ENCODE results near the gene POLR1A. TPM values are rescaled to one million over a fixed set of nuclear protein-coding genes. Genes with fewer than 3 reads are reported as not detected.

POLR1A gene
- total RNA-seq, 2 donors from 2014 or later: 37.9 to 45.5 TPM

GRCh38 chr2:86026744-86027065, 79.0 kb downstream of the POLR1A start:
- H3K27me3 Mint-ChIP-seq (ENCODE audit: insufficient read depth): no peaks in the 10 kb centered on the region
- H3K27ac Mint-ChIP-seq: no peak overlapping the region
- 96 to 98% methylated on average over 5 to 6 of the region's 6 CpGs for WGBS, 2 experiments (ENCODE audit: insufficient coverage in 1 of 2, insufficient read length in 1 of 2)

GRCh38 chr2:86025976-86026743, 79.5 kb downstream of the POLR1A start:
- H3K36me3 Mint-ChIP-seq (ENCODE audit: low read depth): peaks cover 61% of the 10 kb centered on the region
- Histone ChIP-seq H3K9ac (ENCODE audit: extremely low read depth, low read length, poor library complexity, severe bottlenecking) (no peak overlapping the region), H3K9me3 (ENCODE audit: control insufficient read depth, low read length) (no peaks in the 10 kb centered on the region), H3K27ac (ENCODE audit: low read depth, low read length) (no peak overlapping the region), H3K27me3 (ENCODE audit: control insufficient read depth, insufficient read depth, low read length, poor library complexity, severe bottlenecking) (no peaks in the 10 kb centered on the region), H3K4me3 (ENCODE audit: low read length) (no peak overlapping the region), H3K36me3 (ENCODE audit: control insufficient read depth, insufficient read depth, low read length) (peaks cover 61% of the 10 kb centered on the region), H3K4me1 (ENCODE audit: control insufficient read depth, insufficient read depth, low read length) (no peaks in the 10 kb centered on the region)
- TF ChIP-seq CTCF (conservative IDR thresholded peaks at IDR 0.05): no peak
- WGBS, 2 experiments (ENCODE audit: insufficient coverage in 1 of 2, insufficient read length in 1 of 2): 95 to 96% methylated on average over 3 to 8 of the region's 8 CpGs
- H3K4me3 Mint-ChIP-seq: no peak overlapping the region
- H3K27ac Mint-ChIP-seq: no peak overlapping the region
- no peaks in the 10 kb centered on the region for H3K4me1 Mint-ChIP-seq
- no peaks in the 10 kb centered on the region for H3K27me3 Mint-ChIP-seq (ENCODE audit: insufficient read depth)
- no peak for DNase-seq
- no peaks in the 10 kb centered on the region for H3K9me3 Mint-ChIP-seq

More at GRCh38 chr2:86026744-86027065, 79.0 kb downstream of the POLR1A start:
- H3K36me3 Mint-ChIP-seq (ENCODE audit: low read depth): peaks cover 65% of the 10 kb centered on the region
- peaks cover 62% of the 10 kb centered on the region for H3K36me3 ChIP-seq (ENCODE audit: control insufficient read depth, insufficient read depth, low read length)
- no peak for DNase-seq
- no peaks in the 10 kb centered on the region for H3K27me3 ChIP-seq (ENCODE audit: control insufficient read depth, insufficient read depth, low read length, poor library complexity, severe bottlenecking)
- TF ChIP-seq CTCF (conservative IDR thresholded peaks at IDR 0.05): no peak
- H3K4me3 Mint-ChIP-seq: no peak overlapping the region
- H3K4me3 ChIP-seq (ENCODE audit: low read length): no peak overlapping the region
- no peaks in the 10 kb centered on the region for H3K4me1 ChIP-seq (ENCODE audit: control insufficient read depth, insufficient read depth, low read length)
- H3K4me1 Mint-ChIP-seq: no peaks in the 10 kb centered on the region
- no peak overlapping the region for H3K9ac ChIP-seq (ENCODE audit: extremely low read depth, low read length, poor library complexity, severe bottlenecking)
- H3K9me3 ChIP-seq (ENCODE audit: control insufficient read depth, low read length): no peaks in the 10 kb centered on the region
- no peaks in the 10 kb centered on the region for H3K9me3 Mint-ChIP-seq
- no peak overlapping the region for H3K27ac ChIP-seq (ENCODE audit: low read depth, low read length)

- H3K36me3 Mint-ChIP-seq (ENCODE audit: low read depth): peaks cover 52% of the 10 kb centered on the region
- H3K9me3 Mint-ChIP-seq: no peaks in the 10 kb centered on the region
- no peak overlapping the region for H3K27ac Mint-ChIP-seq
- TF ChIP-seq CTCF (conservative IDR thresholded peaks at IDR 0.05): peak; percentile 55
- Histone ChIP-seq H3K9me3 (ENCODE audit: control insufficient read depth, low read length) (no peaks in the 10 kb centered on the region), H3K27me3 (ENCODE audit: control insufficient read depth, insufficient read depth, low read length, poor library complexity, severe bottlenecking) (no peaks in the 10 kb centered on the region), H3K9ac (ENCODE audit: extremely low read depth, low read length, poor library complexity, severe bottlenecking) (no peak overlapping the region), H3K27ac (ENCODE audit: low read depth, low read length) (no peak overlapping the region), H3K4me3 (ENCODE audit: low read length) (no peak overlapping the region), H3K36me3 (ENCODE audit: control insufficient read depth, insufficient read depth, low read length) (peaks cover 55% of the 10 kb centered on the region), H3K4me1 (ENCODE audit: control insufficient read depth, insufficient read depth, low read length) (no peaks in the 10 kb centered on the region)
- H3K4me1 Mint-ChIP-seq: no peaks in the 10 kb centered on the region
- no peak overlapping the region for H3K4me3 Mint-ChIP-seq
- WGBS, 2 experiments (ENCODE audit: insufficient coverage in 1 of 2, insufficient read length in 1 of 2): 97 to 100% methylated on average over 2 to 7 of the region's 7 CpGs
- H3K27me3 Mint-ChIP-seq (ENCODE audit: insufficient read depth): no peaks in the 10 kb centered on the region
- DNase-seq: no peak
These were observed 80.4 kb downstream of the POLR1A start for GRCh38 chr2:86025229-86025820.

Data from endodermal cell (in vitro differentiated cells).